HUDEP-2 (cell line): ENCODE results near the gene UBR1.
"Not testable (repeated sequence)": the region's sequence is repeated elsewhere in the genome, so short reads cannot be mapped to it uniquely, and the experiment has no call there.

Experiments
- DNase-seq, 76 experiments: peaks; one replicate each; lab custom pipeline; 2025; ENCODE audit not compliant: unreplicated experiment in 76 of 76; lab: John Stamatoyannopoulos, UW

UBR1 gene

GRCh38 chr15:42919308-42919707 lies 186.5 kb downstream of the UBR1 start:
- DNase-seq = no peak

- no peak for DNase-seq
These were observed 187.8 kb downstream of the UBR1 start for GRCh38 chr15:42918047-42918446.

DNA sequence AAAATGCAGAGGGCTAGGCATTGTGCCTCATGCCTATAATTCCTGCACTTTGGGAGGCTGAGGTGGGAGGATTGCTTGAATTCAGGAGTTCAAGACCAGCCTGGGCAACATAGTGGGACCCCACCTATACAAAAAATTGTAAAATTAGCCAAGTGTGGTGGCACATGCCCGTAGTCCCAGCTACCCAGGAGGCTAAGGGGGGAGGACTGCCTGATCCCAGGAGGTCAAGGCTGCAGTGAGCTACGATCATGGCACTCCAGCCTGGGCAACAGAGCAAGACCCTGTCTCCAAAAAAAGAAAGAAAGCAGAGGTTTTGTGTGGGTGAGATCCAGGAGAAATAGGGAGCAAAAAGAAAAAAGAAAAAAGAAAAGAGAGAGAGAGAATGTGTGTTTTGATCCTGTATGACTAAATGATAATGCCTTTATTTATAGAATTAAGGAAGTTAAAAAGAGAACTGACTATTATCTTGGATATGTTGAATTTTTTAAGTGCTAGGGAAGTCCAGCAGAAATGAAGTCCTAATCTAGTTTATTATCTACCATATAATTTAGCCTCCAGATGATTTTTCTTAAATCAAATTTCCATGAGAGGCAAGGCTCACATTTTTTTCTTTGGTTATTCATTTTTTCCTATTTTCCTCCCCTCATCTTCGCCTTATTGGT lies 190.1 kb downstream of the UBR1 start:
- DNase-seq = no peak

DNA sequence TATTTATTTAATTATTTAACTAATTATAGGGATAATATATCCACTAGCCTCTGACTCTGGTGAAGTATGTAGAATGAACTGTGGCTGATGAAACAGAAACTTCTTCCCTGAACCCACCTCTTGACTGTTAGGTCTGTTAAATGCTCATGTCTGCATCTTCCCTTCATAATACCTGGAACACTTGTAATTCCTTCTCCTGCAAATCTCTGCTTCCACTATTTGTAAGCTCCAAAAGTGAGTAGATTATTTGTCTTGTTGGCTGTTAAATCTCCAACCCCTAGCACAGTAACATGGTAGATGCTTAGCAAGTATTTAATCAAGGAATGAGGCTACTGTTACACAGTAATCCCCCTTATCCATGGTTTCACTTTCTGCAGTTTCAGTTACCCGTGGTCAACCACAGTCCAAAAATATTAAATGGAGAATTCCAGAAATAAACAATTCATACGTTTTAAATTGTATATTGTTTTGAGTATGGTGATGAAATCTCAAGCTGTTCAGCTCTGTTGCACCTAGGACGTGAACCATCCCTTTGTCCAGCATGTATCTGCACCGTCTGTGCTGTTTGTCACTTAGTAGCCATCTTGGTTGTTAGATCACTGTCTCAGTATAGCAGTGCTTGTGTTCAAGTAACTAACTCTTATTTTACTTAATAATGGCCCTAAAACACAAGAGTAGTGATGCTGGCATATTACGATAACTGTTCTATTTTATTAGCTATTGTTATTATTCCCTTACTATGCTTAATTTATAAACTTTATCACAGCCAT lies 190.9 kb downstream of the UBR1 start:
- DNase-seq = no peak

GRCh38 chr15:42911058-42911592 lies 194.7 kb downstream of the UBR1 start:
- DNase-seq = no peak

DNA sequence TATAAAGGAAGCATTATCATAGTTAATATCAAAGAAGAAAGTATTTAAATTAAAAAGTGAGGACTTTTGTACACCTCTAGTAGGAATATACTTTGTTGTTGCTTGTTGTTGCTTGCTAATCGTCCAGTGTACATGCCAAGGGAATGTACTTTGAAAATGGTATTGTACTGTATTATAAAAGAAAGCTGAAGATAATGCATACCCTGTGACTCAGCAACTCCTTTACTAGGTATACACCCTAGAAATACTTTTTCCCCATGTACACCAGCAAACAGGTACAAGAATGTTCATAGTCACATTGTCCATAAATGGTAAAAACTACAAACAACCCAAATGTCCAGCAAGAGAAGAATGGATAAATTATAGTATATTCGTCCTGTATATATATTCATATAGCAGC lies 197.3 kb downstream of the UBR1 start:
- DNase-seq = peak in 1 of 76 experiments; percentile 3

GRCh38 chr15:42903388-42904324 lies 202.2 kb downstream of the UBR1 start:
- DNase-seq = no peak

GRCh38 chr15:42893911-42894310 lies 211.9 kb downstream of the UBR1 start:
- not testable (repeated sequence) for DNase-seq
